Germinal center (tissue), 1 donor: Measurements from ENCODE around the gene NUDT3.
"Not testable (repeated sequence)": the region's sequence is repeated elsewhere in the genome, so short reads cannot be mapped to it uniquely, and the experiment has no call there.

ENCODE experiments used
- DNase-seq: peaks from one replicate; pipeline ENCODE4 v3.0.0; 2012; ENCODE audit warnings: mixed read lengths, low spot score

The NUDT3 gene

DNA sequence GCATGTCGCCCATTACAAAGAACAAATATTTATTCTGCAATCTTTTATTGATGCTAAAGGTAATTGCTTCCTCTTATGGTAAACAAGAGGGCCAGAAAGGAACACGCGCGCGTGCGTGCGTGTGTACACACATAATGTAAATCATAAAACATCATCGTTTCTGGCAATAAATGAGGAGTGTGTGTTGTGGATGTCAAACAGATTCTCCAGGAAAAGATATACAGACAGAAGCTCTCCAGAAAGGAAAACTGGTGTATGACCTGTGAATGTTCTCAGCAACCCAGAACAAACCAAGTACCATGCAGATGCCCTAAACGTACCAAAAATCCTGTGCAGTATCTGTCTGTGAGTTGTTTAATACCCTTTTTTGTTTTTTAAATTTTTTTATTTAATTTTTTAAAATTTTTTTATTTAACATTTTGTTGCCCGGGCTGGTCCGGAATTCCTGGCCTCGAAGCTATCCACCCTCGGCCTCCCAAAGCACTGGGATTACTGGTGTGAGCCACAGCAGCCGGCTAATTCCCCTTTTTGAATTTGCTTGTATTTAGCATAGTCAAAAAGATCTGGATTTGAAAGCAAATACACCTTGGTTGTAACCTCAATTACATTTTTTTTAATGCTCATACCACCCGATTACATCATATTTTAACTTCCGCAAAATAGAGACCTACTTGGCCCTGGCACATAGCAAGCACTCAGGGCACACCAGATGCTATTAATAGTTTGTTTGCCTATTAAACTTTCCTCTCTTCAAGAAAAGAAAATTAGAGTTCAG lies 909 bp upstream of the NUDT3 start:
- peak; percentile 65 for DNase-seq

DNA sequence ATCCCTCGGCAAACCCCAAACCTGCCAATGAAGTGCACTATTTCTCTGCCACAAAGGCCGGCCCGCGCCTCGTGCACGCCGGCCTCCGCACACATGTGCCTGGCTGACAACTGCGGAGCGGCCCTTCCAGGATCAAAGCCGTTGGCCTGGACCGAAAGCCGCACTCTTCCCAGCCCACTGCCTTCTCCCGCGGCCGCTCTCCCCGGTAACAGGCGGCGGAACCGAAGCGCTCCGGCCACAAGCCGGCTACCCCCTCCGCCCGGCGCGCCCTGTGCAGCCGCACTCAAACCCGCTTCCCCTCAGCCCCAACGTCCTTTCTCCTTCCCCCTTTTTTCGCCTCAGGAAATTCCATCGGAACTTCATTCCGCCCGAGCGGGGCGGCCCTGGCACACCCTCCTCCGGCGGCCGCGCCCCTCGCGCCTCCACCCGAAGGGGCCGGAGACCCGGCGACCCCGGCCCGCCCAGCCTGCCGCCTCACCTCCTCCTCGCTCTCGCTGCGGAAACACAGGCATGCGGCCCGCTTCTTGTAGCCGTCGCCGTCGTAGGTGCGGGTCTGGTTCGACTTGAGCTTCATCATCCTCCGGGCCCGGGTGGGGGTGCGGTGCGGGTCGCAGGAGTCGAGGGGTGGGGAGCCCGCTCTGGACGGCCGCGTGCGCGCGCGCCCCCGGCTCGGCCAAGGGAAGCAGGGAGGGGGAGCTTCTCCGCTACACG lies 528 bp downstream of the NUDT3 start:
- peak; percentile 58 for DNase-seq

DNA sequence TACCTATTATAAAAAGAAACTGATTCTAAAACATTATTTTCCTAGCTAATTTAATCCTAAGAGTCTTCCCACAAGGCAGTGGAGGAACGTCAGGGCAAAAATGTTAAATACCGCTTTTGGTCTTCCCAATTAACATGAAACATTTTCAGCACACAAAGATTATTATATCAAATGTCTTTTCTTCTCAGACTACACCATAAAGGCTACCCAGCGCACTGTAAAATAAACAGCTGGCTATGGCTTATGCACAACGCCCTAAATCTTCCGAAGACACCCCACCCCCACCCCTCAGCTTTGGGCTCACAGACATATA lies 1.0 kb downstream of the NUDT3 start:
- DNase-seq = no peak

DNA sequence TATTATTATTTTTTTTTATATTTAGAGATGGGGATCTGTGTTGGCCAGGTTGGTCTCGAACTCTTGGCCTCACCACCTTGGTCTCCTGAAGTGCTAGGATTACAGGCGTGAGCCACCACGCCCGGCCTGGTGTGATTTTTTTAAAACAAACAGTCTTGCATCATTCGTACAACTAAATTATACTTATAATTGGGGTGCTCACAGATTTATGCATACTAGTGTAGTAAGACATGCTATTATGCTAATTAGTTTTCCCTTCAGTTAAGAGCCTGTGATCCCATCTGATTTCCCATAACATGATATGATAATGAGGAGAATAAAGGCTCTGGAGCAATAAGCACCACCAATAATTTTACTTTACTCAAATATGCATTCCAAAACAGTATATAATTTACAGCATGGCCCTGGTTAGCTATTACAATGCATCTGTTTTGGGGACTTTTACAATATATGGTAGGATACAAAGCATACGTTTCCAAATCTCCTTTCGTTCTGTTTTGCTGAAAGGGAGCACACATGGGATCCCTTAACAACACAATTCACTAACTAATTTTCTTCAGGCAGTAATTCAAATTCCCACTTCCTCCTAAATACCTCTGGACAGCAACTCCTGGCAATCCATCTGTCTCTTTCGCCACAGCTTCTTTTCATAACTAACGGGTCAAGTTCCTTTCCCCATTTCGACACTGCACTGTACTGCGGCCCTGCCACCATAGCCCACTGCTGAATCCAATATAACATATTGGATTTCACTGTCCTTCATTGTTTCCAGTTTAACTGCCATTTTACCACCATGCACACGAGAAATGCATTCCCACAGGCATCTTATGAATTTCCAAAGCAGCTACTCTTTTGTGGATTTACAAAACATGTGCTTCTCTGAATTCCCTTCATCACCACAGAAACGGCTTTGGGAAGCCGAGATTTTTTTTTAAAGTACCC lies 1.7 kb downstream of the NUDT3 start:
- DNase-seq = no peak

DNA sequence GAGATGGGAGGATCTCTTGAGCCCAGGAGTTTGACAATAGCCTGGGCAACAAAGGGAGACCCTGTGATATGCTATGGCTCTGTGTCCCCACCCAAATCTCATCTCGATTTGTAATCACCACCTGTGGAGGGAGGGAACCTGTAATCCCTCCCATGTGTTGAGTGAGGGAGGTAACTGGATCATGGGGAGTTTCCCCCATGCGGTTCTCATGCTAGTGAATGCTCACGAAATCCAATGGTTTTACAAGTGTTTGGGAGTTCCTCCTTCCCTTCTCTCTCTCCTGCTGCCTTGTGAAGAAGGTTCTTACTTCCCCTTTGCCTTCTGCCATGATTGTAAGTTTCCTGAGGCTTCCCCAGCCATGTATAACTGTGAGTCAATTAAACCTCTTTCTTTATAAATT lies 3.4 kb downstream of the NUDT3 start:
- no peak for DNase-seq

DNA sequence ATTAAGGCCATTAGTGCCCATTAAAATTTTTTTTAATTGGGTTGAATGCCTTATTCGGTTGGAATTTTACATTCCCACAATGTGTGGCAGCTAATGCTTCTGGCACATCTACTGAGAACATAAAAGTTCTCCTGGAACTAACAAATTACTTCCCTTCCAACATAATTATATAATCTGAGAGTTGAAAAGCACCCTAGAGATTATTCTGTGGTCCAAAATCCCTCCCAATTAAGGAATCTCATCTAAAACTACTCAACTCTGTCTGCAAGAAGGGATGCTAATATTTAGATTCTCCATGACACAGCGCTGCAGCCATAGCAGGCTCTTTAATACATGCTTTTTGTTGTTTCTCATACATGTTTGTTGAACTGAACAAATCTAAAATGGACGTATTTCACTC lies 4.0 kb downstream of the NUDT3 start:
- DNase-seq = no peak

DNA sequence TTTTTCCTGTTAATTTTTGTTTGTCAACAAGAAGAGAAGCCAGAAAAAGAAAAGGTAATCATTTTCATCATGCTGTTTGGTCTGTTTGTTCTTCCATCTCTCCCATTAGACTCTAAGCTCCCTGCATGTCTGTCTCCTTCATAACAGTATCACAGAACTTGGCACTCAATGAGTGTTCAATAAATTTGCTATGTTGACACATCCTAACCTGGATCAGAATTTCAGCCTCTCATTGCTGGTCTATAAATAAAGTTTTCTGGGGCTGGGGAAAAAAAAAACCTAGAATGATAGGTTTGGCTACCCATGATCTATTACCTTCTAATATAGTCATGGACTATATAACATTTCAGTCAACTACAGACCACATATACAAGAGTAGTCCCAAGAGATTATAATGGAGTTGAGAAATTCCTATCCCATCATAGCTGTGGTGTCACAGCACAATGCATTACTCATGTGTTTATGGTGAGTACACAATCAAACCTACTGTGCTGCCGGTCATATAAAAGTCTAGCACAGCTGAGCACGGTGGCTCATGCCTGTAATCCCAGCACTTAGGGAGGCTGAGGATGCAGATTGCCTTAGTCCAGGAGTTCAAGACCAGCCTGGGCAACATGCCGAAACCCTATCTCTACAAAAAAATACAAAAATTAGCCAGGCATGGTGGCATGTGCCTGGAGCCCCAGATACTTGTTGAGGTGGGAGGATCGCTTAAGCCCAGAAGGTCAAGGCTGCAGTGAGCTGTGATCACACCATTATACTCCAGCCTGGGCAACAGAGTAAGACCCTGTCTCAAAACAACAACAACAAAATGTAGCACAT lies 5.9 kb downstream of the NUDT3 start:
- DNase-seq = no peak

DNA sequence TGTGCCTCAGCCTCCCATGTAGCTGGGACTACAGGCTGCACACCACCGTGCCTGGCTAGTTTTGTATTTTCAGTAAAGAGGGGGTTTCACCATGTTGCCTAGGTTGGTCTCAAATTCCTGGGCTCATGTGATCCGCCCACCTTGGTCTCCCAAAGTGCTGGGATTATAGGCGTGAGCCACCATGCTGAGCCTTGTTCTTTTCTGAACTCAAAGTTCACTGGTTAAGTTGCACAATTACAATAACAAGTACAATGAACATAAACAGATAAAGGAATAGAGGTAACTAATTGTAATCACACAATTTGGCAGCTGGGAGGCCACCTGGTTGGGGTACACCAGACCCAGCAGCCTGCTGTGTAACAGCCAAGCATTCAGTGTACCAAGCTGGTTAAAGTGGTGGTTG lies 6.7 kb downstream of the NUDT3 start:
- DNase-seq = no peak

DNA sequence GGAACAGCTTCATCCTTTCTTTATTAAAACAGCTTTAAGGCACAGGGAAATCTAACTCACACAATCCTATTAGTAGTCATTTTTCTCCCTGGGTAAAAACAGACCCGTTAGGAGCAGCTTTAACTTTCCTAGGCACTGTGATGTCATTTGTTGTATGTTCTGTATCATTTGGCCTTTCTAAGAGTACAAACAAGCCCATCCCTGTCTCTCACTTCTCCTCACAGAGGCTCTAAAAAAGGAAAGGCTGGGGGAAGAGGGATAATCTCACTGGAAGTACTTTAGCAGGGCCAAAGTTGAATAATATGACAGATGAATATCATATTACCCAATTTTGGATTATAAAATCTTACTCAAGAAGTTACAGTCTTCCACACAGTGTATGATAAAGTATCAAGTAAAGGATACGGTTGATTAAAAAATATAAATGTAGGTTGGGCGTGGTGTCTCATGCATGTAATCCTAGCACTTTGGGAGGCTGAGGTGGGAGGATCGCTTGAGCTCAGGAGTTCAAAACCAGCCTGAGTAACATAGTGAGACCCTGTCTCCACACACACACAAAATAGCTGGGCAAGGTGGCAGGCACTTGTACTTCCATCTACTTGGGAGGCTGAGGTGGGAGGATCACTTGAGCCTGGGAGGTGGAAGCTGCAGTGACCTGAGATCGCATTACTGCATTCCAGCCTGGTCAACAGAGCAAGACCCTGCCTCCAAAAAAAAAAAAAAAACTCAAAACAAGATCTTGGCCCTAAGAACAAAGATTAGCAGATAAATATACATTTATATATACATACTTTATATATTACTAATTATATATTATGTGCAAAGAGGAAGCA lies 7.9 kb downstream of the NUDT3 start:
- no peak for DNase-seq

DNA sequence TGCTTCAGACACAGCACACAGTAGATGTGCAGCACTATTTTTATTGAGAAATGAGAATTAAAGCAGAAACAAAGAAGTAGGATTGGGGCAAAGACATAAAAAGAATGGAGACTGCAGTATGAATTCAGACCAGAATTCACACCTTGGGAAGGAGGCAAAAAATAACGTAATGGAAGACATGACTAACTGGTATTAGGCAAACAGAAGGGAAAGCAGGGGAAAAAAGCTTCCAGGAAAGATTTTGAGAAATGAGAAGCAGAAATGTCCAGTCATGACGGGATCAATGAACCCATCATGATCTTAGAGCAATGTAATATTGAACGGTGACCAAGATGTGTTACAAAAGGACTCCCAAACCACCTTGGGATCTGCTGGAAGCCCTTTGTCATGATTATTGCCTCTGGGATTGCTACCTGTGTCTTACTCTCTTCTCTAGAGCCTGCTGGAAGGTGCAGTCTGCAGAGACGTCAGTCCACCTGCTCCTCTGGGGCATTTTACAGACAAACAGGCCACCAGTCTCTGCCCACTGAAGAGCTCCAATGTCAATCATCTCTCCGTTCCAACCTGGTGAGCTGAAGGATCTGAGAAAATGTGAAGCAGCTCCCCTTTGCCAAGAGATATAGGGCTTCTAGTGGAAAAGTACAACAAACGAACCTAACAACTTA lies 8.7 kb downstream of the NUDT3 start:
- DNase-seq = no peak

DNA sequence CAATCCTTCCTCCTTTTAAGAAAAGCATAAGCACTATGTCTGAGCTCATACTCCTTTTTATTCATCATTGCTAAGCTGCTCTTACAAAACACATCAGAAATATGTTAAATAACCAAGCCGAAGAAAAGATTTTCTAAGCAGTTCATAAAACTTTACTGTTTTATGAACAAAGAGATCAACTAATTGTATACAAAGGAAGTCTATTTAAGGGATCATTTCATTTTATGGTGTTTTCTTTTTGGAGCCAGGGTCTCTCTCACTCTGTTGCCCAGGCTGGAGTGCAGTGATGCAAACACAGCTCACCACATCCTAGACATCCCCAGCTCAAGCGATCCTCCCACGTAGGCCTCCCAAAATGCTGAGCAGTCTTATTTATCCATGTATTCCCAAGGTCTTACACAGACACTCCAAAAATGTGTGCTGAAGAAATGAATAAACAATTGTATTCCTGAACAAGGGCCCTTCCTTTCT lies 9.3 kb downstream of the NUDT3 start:
- no peak for DNase-seq

DNA sequence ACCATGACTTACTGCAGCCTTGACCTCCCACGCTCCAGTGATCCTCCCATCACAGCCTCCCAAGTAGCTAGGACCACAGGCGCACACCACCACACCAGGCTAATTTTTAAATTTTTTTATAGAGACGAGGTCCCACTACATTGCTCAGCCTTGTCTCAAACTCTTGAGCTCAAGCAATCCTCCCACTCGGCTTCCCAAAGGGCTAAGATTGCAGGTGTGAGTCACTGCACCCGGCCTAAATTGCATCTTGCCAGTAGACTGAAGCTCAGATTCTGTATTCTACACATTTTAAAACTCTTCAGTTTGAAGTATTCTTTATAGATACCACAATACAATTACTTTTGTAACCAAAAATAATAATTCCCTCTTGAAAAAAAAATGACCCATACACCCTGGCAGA lies 11.4 kb downstream of the NUDT3 start:
- DNase-seq = no peak

DNA sequence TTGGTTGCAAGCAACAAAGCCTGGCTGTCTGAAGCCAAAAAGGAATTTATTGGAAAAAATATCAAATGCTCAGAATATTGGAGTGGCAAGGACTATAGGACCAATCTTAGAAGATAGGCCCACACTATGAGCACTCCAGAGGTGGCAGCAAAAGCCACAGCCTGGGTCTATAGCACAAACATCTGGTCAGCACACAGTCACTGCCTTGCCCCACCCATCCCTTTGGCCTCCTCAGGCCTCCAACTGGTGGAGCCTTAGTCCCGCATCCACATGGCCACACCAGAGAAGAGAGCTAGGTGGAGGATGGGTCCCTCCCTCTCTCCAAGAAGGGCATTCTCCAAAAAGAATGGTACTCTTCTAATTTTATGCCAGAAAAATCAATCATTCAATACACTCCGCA lies 14.0 kb downstream of the NUDT3 start:
- DNase-seq = no peak

DNA sequence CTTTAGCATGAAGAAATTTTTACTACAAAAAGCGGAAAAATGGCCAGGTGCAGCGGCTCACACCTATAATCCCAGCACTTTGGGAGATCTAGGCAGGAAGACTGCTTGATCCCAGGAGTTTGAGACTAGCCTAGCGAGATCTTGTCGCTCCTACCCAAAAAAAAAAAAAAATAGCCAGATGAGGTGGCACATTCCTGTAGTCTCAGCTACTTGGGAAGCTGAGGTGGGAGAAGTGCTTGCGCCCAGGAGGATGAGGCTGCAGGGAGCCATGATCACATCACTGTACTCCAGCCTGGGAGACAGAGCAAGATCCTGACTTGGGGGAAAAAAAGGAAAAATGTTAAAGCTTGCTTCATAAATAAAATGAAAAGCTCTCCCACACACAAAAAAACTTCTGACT lies 14.5 kb downstream of the NUDT3 start:
- DNase-seq = no peak

DNA sequence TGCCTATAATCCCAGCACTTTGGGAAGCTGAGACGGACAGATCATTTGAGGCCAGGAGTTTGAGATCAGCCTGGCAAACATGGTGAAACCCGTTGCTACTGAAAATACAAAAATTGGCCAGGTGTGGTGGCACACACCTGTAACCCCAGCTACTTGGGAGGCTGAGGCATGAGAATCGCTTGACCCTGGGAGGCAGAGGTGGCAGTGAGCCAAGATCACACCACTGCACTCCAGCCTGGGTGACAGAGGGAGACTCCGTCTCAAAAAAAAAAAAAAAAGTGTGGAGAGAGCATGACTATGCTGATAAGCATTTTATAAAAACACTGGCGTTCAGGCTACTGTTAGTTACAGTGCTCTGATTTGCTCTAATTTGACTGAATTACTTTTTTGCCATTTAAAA lies 14.9 kb downstream of the NUDT3 start:
- not testable (repeated sequence) for DNase-seq

DNA sequence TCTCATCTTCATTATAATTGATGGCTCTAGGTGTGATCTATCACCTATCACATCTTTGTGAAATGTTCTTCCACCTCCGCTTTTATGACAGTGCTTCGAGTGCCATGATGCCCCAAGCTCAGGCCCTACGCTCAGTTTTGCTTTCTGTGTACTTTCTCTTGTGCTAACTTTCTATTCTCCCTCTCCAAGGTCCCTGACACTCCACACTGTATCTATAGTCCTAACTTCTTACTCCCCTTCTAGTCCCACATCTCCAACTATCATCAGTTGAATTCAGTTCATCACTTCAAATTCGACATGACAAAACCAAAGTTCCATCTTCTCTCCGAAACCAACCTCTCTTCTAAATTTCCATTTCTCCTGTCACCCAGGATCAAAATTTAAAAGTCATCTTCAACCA lies 16.6 kb downstream of the NUDT3 start:
- DNase-seq = no peak

DNA sequence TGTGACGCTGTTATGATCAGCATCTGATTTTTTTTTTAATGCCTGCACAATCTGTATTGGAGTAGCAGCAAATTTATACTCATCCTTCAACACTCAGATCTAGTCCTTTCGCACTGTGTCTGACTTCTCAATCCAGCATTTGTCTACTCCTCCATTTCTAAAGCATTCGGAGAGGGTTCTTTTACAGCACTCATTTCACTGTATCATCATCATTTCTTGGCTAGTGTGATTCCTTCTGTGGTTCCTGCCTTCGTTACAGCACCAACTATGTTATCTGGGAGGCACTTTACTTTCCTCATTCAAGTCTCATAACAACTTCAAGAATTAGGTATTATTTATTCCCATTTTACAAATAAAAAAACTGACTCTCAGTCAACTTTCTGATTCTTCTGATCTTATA lies 18.0 kb downstream of the NUDT3 start:
- no peak for DNase-seq

DNA sequence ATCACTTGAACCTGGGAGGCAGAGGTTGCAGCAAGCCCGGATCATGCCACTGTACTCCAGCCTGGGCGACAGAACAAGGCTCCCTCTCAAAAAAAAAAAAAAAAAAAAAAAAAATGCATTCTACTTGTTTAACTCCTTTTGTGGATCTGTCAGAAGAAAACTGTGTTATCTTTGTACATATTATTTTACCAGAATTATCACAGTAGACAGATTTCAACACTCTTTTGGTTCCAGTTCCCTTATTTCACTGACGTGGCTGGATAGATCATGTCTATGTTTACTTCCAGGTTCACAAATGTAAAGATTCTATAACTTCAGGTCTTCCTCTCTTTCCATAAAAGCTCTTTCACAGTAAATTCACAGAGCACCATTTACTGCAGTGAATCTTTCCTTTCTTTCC lies 18.4 kb downstream of the NUDT3 start:
- no peak for DNase-seq

DNA sequence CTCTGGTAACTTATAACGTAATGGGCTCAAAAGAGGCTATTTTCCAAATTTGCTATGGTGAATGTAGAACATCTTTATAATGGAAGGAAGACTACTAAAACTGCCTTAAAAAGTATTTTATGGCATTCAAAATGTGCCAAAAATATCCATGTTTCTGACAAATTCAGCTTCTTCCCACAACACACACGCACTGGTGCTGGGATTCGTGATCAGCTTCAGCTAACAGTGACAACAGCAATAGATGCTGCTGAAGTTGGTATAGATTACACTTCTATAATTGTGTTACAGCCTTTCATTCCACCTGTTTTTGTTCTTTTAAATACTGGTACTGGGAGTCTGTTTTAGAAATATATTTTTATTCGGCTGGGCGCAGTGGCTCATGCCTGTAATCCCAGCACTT lies 19.0 kb downstream of the NUDT3 start:
- no peak for DNase-seq

DNA sequence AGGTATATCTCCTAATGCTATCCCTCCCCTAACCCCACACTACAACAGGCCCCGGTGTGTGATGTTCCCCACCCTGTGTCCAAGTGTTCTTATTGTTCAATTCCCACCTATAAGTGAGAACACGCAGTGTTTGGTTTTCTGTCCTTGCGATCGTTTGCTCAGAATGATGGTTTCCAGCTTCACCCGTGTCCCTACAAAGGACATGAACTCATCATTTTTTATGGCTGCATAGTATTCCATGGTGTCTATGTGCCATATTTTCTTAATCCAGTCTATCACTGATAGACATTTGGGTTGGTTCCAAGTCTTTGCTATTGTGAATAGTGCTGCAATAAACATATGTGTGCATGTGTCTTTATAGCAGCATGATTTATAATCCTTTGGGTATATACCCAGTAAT lies 20.6 kb downstream of the NUDT3 start:
- not testable (repeated sequence) for DNase-seq
